GM23248 (cell line): ENCODE results near the gene HSF5. TPM values are rescaled to one million over a fixed set of nuclear protein-coding genes. Genes with fewer than 3 reads are reported as not detected.

Experiments
- DNase-seq: peaks from one replicate; pipeline ENCODE4 v3.0.0-alpha.2; 2015
- H2AFZ ChIP-seq: fragments of 200-600 bp; sonication (generic); 2 replicates; pipeline ENCODE4 v1.6.1; 2016; ENCODE audit warnings: antibody characterized with exemption
- H3F3A ChIP-seq: fragments of 200-600 bp; sonication (generic); 2 replicates; pipeline ENCODE4 v1.6.1; 2016; ENCODE audit warnings: mild to moderate bottlenecking, antibody characterized with exemption, mixed run types; ENCODE audit not compliant: insufficient read depth
- H3K27ac ChIP-seq: fragments of 200-600 bp; sonication (generic); 2 replicates; pipeline ENCODE4 v1.5.1; 2016; ENCODE audit warnings: mild to moderate bottlenecking
- H3K27me3 ChIP-seq: fragments of 200-600 bp; sonication (generic); replicated peaks from 2 replicates; pipeline ENCODE4 v1.6.1; 2016; ENCODE audit warnings: mild to moderate bottlenecking; ENCODE audit not compliant: insufficient read depth
- H3K36me3 ChIP-seq: fragments of 200-600 bp; sonication (generic); 2 replicates; pipeline ENCODE4 v1.6.1; 2016; ENCODE audit warnings: low read depth, mild to moderate bottlenecking
- H3K4me1 ChIP-seq: fragments of 200-600 bp; sonication (generic); 2 replicates; pipeline ENCODE4 v1.6.1; 2016; ENCODE audit warnings: mild to moderate bottlenecking; ENCODE audit not compliant: insufficient read depth
- H3K4me2 ChIP-seq: fragments of 200-600 bp; sonication (generic); one replicate; pipeline ENCODE4 v1.6.1; 2016; ENCODE audit warnings: mild to moderate bottlenecking; ENCODE audit not compliant: unreplicated experiment
- H3K4me3 ChIP-seq: fragments of 200-600 bp; sonication (generic); 2 replicates; pipeline ENCODE4 v1.5.1; 2016; ENCODE audit warnings: mild to moderate bottlenecking
- H3K79me2 ChIP-seq: fragments of 200-600 bp; sonication (generic); 2 replicates; pipeline ENCODE4 v1.6.1; 2016; ENCODE audit warnings: mild to moderate bottlenecking; ENCODE audit not compliant: insufficient read depth
- H3K9ac ChIP-seq: fragments of 200-600 bp; sonication (generic); 2 replicates; pipeline ENCODE4 v1.6.1; 2016; ENCODE audit warnings: mild to moderate bottlenecking
- H3K9me2 ChIP-seq: fragments of 200-600 bp; sonication (generic); 2 replicates; pipeline ENCODE4 v1.6.1; 2016; ENCODE audit warnings: mixed run types, mild to moderate bottlenecking, moderate library complexity; ENCODE audit not compliant: insufficient read depth
- H3K9me3 ChIP-seq: fragments of 200-600 bp; sonication (generic); one replicate; pipeline ENCODE4 v1.6.1; 2017; ENCODE audit warnings: low read depth
- H4K20me1 ChIP-seq: fragments of 200-600 bp; sonication (generic); 2 replicates; pipeline ENCODE4 v1.6.0; 2016; ENCODE audit not compliant: insufficient read depth
- EZH2 ChIP-seq: fragments of 200-600 bp; sonication (generic); IDR thresholded peaks from 2 replicates; pipeline ENCODE4 v1.6.1; 2018; ENCODE audit warnings: antibody characterized with exemption, mild to moderate bottlenecking; ENCODE audit not compliant: insufficient read depth, poor library complexity, severe bottlenecking
- EZH2phosphoT487 ChIP-seq: fragments of 200-600 bp; sonication (generic); IDR thresholded peaks from 2 replicates; pipeline ENCODE4 v1.6.1; 2018; ENCODE audit warnings: antibody characterized with exemption, moderate library complexity, mild to moderate bottlenecking, low read depth; ENCODE audit not compliant: insufficient read depth
- WGBS, 2 experiments: methylation state at CpG; one replicate each; pipeline ENCODE4 v1.1.6; 2015 to 2017; ENCODE audit warnings: low lambda C conversion rate in 2 of 2, low coverage in 1 of 2; ENCODE audit errors: missing lambda C conversion rate in 2 of 2; 5-methylcytosine and 5-hydroxymethylcytosine counted together
- in situ Hi-C: fragments of 300-500 bp; cut with MboI; formaldehyde crosslinking; loops from 2 replicates; pipeline ENCODE4 v1.15.0; 2020
- polyA plus RNA-seq: library from polyadenylated mRNA; unstranded; fragments of >200 nt; fragmentation: Nextera tagmentation; extraction: Ambion mirVana; gene quantifications from 2 replicates; pipeline ENCODE4 v1.2.1, GENCODE V29; 2016
- total RNA-seq: library from RNA; depleted of rRNA; stranded (reverse); fragments of >200 nt; shearing (Covaris generic); gene quantifications from 2 replicates; pipeline ENCODE4 v1.2.3, GENCODE V29; 2014

The HSF5 gene
- total and polyA plus RNA-seq, 2 experiments from 2014 or later = not detected

DNA sequence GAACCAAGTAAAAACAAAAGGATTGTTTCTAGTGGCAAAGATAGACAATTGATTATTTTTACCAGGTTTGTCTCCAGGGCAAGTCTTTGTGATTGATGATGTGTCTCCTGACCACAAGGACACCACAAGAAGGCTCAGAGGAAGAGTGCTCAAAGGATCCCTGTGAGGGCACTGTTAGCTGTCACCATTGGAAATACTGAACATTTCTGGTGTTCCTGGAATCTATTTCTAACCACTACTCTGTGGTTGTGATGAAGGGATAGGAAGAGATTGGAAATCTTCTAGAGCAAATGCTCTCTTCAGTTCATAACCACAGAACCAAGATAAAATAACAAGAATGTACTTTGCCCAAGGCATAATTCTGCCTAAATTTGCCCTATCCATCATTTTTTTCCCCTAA is 86.2 kb downstream of the HSF5 start:
- H3K27me3 ChIP-seq = peaks cover 20% of the 10 kb centered on the region
- H4K20me1 ChIP-seq = no peaks in the 10 kb centered on the region
- peak; percentile 55 for DNase-seq
- peaks cover 15% of the 10 kb centered on the region for H3F3A ChIP-seq
- 0 out of 2 replicates have a peak overlapping the region, but pooled peaks have one; percentile 3 for H2AFZ ChIP-seq
- no peaks in the 10 kb centered on the region for H3K36me3 ChIP-seq
- no peaks in the 10 kb centered on the region for H3K79me2 ChIP-seq
- H3K27ac ChIP-seq = peak overlapping the region; percentile 45
- peaks cover 21% of the 10 kb centered on the region for H3K4me1 ChIP-seq
- no peaks in the 10 kb centered on the region for H3K9me2 ChIP-seq
- TF ChIP-seq EZH2 (no peak), EZH2phosphoT487 (peak; percentile 90)
- no peak overlapping the region for H3K9ac ChIP-seq
- no peaks in the 10 kb centered on the region for H3K9me3 ChIP-seq
- H3K4me2 ChIP-seq = peak overlapping the region; percentile 67
- in situ Hi-C loops = no loop called here
- H3K4me3 ChIP-seq = 0 out of 2 replicates have a peak overlapping the region, but pooled peaks have one; percentile 23

DNA sequence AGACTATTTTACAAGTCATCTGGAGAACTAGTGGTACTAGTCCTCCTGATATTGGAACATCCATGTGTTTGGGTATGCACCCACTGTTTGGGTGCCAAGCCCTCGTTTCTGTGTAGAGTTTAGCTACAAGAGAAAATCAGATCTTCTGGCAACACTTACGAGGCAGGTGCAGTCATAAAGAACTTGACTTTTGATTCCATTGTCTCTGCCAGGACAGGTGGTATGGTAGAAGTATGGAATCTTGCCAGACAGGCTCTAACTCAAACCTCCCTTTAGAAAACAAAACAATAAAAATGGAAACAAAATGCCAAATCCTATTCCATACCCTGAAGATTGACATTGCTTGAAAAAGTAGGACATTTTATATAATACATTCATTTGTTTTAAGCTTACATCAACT is 86.9 kb downstream of the HSF5 start:
- H3K27ac ChIP-seq = no peak overlapping the region

DNA sequence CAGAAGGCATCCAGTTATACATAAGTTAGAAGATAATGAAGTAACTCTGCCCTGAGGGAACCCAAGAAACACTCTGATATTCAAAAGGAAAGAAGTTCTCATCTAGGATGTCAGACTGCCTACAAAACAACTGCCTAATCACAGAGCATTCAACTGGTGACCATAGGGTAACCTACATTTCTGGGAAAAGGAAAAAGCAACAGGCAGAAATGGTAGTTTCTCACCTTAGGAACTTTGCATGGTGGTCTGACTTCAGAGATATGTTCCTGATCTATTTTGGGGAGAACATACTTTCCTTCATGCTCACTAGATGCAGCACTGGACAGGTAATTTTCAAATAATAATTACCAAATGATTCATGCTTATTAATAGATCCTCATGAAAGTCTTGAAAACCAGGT is 87.4 kb downstream of the HSF5 start:
- no peak overlapping the region for H3K27ac ChIP-seq
- H3K4me2 ChIP-seq = no peak overlapping the region
- no peaks in the 10 kb centered on the region for H3K9me2 ChIP-seq
- no peaks in the 10 kb centered on the region for H3K9me3 ChIP-seq
- H3K36me3 ChIP-seq = no peaks in the 10 kb centered on the region
- peaks cover 21% of the 10 kb centered on the region for H3K4me1 ChIP-seq
- H3K9ac ChIP-seq = no peak overlapping the region
- H3K79me2 ChIP-seq = no peaks in the 10 kb centered on the region
- H4K20me1 ChIP-seq = no peaks in the 10 kb centered on the region
- peaks cover 15% of the 10 kb centered on the region for H3F3A ChIP-seq
- TF ChIP-seq EZH2 (no peak), EZH2phosphoT487 (no peak)
- DNase-seq = no peak
- H3K27me3 ChIP-seq = peaks cover 31% of the 10 kb centered on the region
- H2AFZ ChIP-seq = no peak overlapping the region
- in situ Hi-C loops = no loop called here
- no peak overlapping the region for H3K4me3 ChIP-seq

More for the DNA sequence above, 86.9 kb downstream of the HSF5 start:
- no peak for DNase-seq
- 20 to 36% methylated on average over 2 of the region's 2 CpGs for WGBS, 2 experiments
- no peak for TF ChIP-seq EZH2
- TF ChIP-seq EZH2phosphoT487 = no peak
- Histone ChIP-seq H4K20me1 (no peaks in the 10 kb centered on the region), H3F3A (peaks cover 15% of the 10 kb centered on the region), H3K9ac (no peak overlapping the region), H3K4me3 (no peak overlapping the region), H3K9me2 (no peaks in the 10 kb centered on the region), H3K4me2 (peak overlapping the region; percentile 67), H3K79me2 (no peaks in the 10 kb centered on the region), H3K9me3 (no peaks in the 10 kb centered on the region), H3K36me3 (no peaks in the 10 kb centered on the region), H2AFZ (no peak overlapping the region), H3K27me3 (peaks cover 27% of the 10 kb centered on the region), H3K4me1 (peaks cover 21% of the 10 kb centered on the region)
- in situ Hi-C loops = no loop called here

DNA sequence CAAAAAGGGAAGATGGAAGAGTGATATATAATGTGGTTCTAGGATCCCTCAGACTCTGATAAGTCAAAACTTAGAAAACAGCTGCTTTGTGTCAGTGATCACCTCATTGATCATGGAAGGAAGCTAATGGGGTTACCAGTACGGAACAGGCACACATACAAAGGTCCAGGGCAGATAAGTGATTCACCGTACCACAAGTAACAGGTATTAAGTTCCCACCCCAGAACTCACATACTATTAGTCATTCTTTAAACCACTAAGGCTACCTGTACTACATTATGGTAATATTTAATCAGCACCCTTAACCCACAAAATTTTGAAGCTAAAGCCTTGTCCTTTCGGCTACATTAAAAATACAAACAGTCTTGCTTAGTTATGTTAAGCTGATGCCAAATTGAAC is 88.2 kb downstream of the HSF5 start:
- Histone ChIP-seq H3K4me2 (no peak overlapping the region), H3K4me3 (no peak overlapping the region), H3K4me1 (peaks cover 21% of the 10 kb centered on the region), H3K9me3 (no peaks in the 10 kb centered on the region), H4K20me1 (no peaks in the 10 kb centered on the region), H3K36me3 (no peaks in the 10 kb centered on the region), H3F3A (peaks cover 15% of the 10 kb centered on the region), H3K9me2 (no peaks in the 10 kb centered on the region), H3K79me2 (no peaks in the 10 kb centered on the region), H3K27me3 (peaks cover 39% of the 10 kb centered on the region), H3K9ac (no peak overlapping the region), H2AFZ (no peak overlapping the region), H3K27ac (no peak overlapping the region)
- 31 to 35% methylated on average over 3 of the region's 3 CpGs for WGBS, 2 experiments
- no peak for DNase-seq
- in situ Hi-C loops = no loop called here
- TF ChIP-seq EZH2phosphoT487 (no peak), EZH2 (no peak)
